Uterus (tissue), 2 donors: ENCODE measurements around the gene SFXN5.

Source experiments
- POLR2A ChIP-seq, 2 donors: fragments of 450-650 bp; IDR thresholded peaks; one replicate each; pipeline ENCODE4 v1.6.1; 2016; ENCODE audit warnings: antibody characterized with exemption in 2 of 2, mild to moderate bottlenecking in 1 of 2, moderate library complexity in 1 of 2
- TF ChIP-seq, protein P1 (sequence below), 4 experiments: fragments of 200-600 bp in 2 of 4; fragments of 450-650 bp in 2 of 4; sonication (generic) in 2 of 4; IDR thresholded peaks; one replicate each; pipeline ENCODE4 v1.5.1; 2016 to 2019; ENCODE audit warnings: antibody characterized with exemption in 4 of 4, mild to moderate bottlenecking in 2 of 4, moderate library complexity in 1 of 4

DNA sequence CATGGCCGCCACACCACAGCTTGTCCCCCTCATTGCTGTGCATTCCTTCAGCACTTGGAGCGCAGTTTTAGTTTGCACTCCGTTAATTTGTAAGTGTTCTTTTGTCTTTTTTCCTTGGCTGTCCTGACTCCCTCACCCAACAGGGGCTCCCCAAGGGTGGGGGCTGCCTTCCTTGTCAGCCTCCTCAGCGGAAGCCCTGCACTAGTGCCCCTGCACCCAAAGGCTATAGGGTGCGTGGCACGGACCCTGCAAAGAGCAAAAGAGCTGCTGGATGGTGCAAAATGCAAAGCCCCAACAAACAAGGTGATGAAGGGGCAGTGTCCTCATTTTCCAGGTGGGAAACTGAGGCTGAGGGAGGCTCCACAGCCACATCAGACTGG is 107.4 kb downstream of the SFXN5 start:
- no peak for TF ChIP-seq POLR2A (IDR thresholded peaks at IDR 0.05)
- TF ChIP-seq, protein P1, sequence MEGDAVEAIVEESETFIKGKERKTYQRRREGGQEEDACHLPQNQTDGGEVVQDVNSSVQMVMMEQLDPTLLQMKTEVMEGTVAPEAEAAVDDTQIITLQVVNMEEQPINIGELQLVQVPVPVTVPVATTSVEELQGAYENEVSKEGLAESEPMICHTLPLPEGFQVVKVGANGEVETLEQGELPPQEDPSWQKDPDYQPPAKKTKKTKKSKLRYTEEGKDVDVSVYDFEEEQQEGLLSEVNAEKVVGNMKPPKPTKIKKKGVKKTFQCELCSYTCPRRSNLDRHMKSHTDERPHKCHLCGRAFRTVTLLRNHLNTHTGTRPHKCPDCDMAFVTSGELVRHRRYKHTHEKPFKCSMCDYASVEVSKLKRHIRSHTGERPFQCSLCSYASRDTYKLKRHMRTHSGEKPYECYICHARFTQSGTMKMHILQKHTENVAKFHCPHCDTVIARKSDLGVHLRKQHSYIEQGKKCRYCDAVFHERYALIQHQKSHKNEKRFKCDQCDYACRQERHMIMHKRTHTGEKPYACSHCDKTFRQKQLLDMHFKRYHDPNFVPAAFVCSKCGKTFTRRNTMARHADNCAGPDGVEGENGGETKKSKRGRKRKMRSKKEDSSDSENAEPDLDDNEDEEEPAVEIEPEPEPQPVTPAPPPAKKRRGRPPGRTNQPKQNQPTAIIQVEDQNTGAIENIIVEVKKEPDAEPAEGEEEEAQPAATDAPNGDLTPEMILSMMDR (IDR thresholded peaks at IDR 0.05): no peak
